Stomach (tissue), 9 donors: ENCODE data around the gene SPOP. TPM values are rescaled to one million over a fixed set of nuclear protein-coding genes. Genes with fewer than 3 reads are reported as not detected.

Source experiments
- DNase-seq, 2 donors: peaks; one replicate each; pipeline versions ENCODE4 v3.0.0 to v3.0.0-alpha.2; 2013 to 2019
- H3K27ac ChIP-seq, 5 donors: fragments of 200-600 bp in 4 of 5; sonication (generic) in 4 of 5; one replicate each; pipeline ENCODE4 v1.5.1; 2013 to 2019; ENCODE audit warnings: mild to moderate bottlenecking in 1 of 5, moderate library complexity in 1 of 5
- H3K27me3 ChIP-seq, 3 donors: fragments of 200-600 bp; sonication (generic); one replicate each; pipeline ENCODE4 v1.5.1; 2017 to 2019; ENCODE audit warnings: mixed run types in 1 of 3
- H3K36me3 ChIP-seq, 4 donors: fragments of 200-600 bp; sonication (generic); 1 replicate in 3 of 4; 2 replicates in 1 of 4; pipeline ENCODE4 v1.5.1; 2016 to 2019
- H3K4me1 ChIP-seq, 4 donors: fragments of 200-600 bp; sonication (generic); one replicate each; pipeline ENCODE4 v1.5.1; 2016 to 2019
- H3K4me3 ChIP-seq, 4 donors: fragments of 200-600 bp; sonication (generic) in 3 of 4; one replicate each; pipeline ENCODE4 v1.5.1; 2016 to 2019; ENCODE audit warnings: mild to moderate bottlenecking in 1 of 4
- H3K9me3 ChIP-seq, 4 donors: fragments of 200-600 bp; sonication (generic); one replicate each; pipeline ENCODE4 v1.5.1; 2016 to 2019
- EP300 ChIP-seq: sonication (generic); formaldehyde crosslinking; IDR thresholded peaks from one replicate; pipeline ENCODE4 v1.6.1; 2017; ENCODE audit warnings: antibody characterized with exemption
- POLR2A ChIP-seq, 4 donors: fragments of 450-650 bp; IDR thresholded peaks; one replicate each; pipeline ENCODE4 v1.6.1; 2016; ENCODE audit warnings: antibody characterized with exemption in 4 of 4, control low read depth in 2 of 4, mild to moderate bottlenecking in 1 of 4, moderate library complexity in 1 of 4
- POLR2AphosphoS5 ChIP-seq, 3 donors: sonication (generic); formaldehyde crosslinking; IDR thresholded peaks; one replicate each; pipeline ENCODE4 v1.6.1; 2016; ENCODE audit warnings: antibody characterized with exemption in 3 of 3
- WGBS, 5 donors: extraction: QIAGEN DNeasy Blood & Tissue Kit in 3 of 5; methylation state at CpG; one replicate each; pipeline versions ENCODE4 v1.1.5 to v1.1.7; 2013 to 2018; 5-methylcytosine and 5-hydroxymethylcytosine counted together
- intact Hi-C: fragments of 100-400 bp; cut with DNase I; formaldehyde crosslinking; loops from one replicate; pipeline ENCODE4 v1.15.1; 2023; ENCODE audit warnings: low total_unique reads
- polyA plus RNA-seq, 3 donors: library from polyadenylated mRNA; stranded (reverse); fragments of 200-250 nt; gene quantifications; one replicate each; pipeline ENCODE4 v1.2.3, GENCODE V29; 2013
- total RNA-seq, 5 donors: library from RNA; depleted of rRNA; stranded (reverse); fragments of >200 nt; gene quantifications; one replicate each; pipeline versions ENCODE4 v1.1.0 to v1.2.3, GENCODE V29; 2014 to 2016
- TF ChIP-seq, protein P1 (sequence below), 7 experiments: fragments of 450-650 bp in 4 of 7; fragments of 200-600 bp in 3 of 7; sonication (generic) in 3 of 7; IDR thresholded peaks; one replicate each; pipeline ENCODE4 v1.5.1; 2016 to 2019; ENCODE audit warnings: antibody characterized with exemption in 7 of 7, control low read depth in 2 of 7, mild to moderate bottlenecking in 1 of 7
- donor health status: healthy with polysubstance abuse.
- donor health status: Bipolar disorder and iron deficiency.
- donor health status: healthy.

The SPOP gene
- total and polyA plus RNA-seq, 8 donors, result 17.5 to 309 (median 41.6) TPM

DNA sequence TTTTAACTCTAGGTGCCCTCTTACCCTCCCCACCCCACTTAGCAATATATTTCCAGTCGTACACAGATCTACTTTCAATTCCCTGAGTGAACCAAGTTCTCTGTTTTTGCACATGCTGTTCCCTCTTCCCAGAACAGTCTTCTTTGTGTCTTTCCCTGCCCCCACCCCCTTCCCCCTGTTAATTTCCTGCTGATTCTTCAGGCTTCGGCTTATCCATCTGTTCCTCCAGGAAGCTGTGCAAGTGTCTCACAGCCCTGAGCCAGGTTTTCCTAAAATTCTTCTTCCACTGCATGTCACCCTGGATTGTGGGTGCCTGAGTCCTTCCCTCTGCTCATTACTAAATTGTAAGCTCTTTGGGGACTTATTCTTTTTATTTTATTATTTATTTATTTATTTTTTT is 12.4 kb upstream of the SPOP start:
- no peak for DNase-seq
- TF ChIP-seq EP300 (no peak), POLR2AphosphoS5 (IDR thresholded peaks at IDR 0.05) (no peak), POLR2A (IDR thresholded peaks at IDR 0.05) (no peak)
- TF ChIP-seq, protein P1, sequence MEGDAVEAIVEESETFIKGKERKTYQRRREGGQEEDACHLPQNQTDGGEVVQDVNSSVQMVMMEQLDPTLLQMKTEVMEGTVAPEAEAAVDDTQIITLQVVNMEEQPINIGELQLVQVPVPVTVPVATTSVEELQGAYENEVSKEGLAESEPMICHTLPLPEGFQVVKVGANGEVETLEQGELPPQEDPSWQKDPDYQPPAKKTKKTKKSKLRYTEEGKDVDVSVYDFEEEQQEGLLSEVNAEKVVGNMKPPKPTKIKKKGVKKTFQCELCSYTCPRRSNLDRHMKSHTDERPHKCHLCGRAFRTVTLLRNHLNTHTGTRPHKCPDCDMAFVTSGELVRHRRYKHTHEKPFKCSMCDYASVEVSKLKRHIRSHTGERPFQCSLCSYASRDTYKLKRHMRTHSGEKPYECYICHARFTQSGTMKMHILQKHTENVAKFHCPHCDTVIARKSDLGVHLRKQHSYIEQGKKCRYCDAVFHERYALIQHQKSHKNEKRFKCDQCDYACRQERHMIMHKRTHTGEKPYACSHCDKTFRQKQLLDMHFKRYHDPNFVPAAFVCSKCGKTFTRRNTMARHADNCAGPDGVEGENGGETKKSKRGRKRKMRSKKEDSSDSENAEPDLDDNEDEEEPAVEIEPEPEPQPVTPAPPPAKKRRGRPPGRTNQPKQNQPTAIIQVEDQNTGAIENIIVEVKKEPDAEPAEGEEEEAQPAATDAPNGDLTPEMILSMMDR (IDR thresholded peaks at IDR 0.05), result no peak
- intact Hi-C loops, result loop anchor here (5.0 kb wide), 1 partner anchor 118 kb away; no protein-coding TSS in a partner anchor
- WGBS, 5 donors, result 45 to 78% (median 65%) methylated on average over 2 of the region's 2 CpGs
- Histone ChIP-seq H3K9me3 (no peaks in the 10 kb centered on the region), H3K36me3 (no peaks in the 10 kb centered on the region), H3K4me1 (peaks cover 4 to 33% (median 20%) of the 10 kb centered on the region in 4 donors), H3K27me3 (no peaks in the 10 kb centered on the region), H3K4me3 (no peak overlapping the region), H3K27ac (peak overlapping the region in 3 of 5 donors; percentile 58 to 89 (median 79))

DNA sequence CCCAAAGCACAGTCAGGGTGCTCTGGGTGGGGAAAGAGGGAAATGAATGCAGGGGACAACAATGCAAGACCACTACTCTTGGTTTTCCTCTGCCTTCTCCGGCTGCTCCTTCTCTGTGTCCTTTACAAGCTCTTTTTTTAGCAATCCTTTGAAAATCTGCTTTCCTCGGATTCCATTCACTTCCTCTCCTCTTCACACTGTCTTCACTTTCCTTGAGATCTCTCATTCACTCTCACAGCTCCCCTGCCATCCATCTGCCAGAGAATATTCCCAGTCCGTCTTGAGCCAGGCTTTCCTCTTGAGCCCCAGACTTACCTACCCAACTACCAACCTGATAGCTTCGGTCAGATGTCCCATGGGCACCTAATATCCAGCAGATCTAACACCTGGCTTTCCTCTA is 11.0 kb upstream of the SPOP start:
- intact Hi-C loops, result no loop called here
- H3K27me3 ChIP-seq, result no peaks in the 10 kb centered on the region
- no peaks in the 10 kb centered on the region for H3K36me3 ChIP-seq
- TF ChIP-seq POLR2A (IDR thresholded peaks at IDR 0.05), result no peak
- TF ChIP-seq, protein P1 (IDR thresholded peaks at IDR 0.05), result no peak
- TF ChIP-seq POLR2AphosphoS5 (IDR thresholded peaks at IDR 0.05), result no peak
- TF ChIP-seq EP300, result no peak
- no peak for DNase-seq
- peaks cover 0 to 24% (median 14%) of the 10 kb centered on the region in 4 donors for H3K4me1 ChIP-seq
- H3K9me3 ChIP-seq, result no peaks in the 10 kb centered on the region
- peak overlapping the region in 4 of 5 donors; percentile 70 to 89 (median 72) for H3K27ac ChIP-seq
- WGBS, 5 donors, result 85 to 91% (median 87%) methylated on average over 4 of the region's 4 CpGs
- no peak overlapping the region for H3K4me3 ChIP-seq

DNA sequence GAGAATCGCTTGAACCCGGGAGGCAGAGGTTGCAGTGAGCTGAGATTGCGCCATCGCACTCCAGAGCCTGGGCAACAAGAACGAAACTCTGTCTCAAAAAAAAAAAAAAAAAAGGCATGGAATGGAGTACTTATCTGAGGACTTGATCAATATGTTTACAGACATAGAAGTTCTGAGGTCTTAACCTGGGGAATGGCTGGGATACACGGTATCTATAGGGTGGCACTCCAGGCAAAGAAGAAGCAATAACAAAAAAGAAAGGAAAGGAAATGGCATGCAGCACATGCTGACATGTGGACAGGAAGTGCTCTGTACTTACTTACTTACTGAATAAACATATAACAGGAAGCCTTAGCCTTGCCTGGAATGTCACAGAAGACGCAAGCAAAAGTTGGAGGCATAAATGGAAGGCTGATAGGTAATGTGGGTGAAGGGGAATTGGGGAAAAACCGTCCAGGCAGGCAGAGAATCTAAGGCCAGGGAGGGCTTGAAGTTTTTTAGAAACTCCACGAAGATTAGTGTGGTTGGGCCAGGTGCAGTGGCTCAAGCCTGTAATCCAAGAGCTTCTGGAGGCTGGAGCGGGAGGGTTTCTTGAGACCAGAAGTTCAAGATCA is 10.1 kb upstream of the SPOP start:
- peak overlapping the region; percentile 62 to 89 (median 72) for H3K27ac ChIP-seq
- H3K36me3 ChIP-seq, result no peaks in the 10 kb centered on the region
- WGBS, 5 donors, result 56 to 63% (median 60%) methylated on average over 10 of the region's 10 CpGs
- TF ChIP-seq EP300, result no peak
- TF ChIP-seq POLR2AphosphoS5 (IDR thresholded peaks at IDR 0.05), result peak; percentile 52 to 70 (median 62)
- no peaks in the 10 kb centered on the region for H3K27me3 ChIP-seq
- peaks cover 0 to 24% (median 14%) of the 10 kb centered on the region in 4 donors for H3K4me1 ChIP-seq
- no peak overlapping the region for H3K4me3 ChIP-seq
- DNase-seq, result peak in 1 of 2 donors; percentile 68
- H3K9me3 ChIP-seq, result no peaks in the 10 kb centered on the region
- intact Hi-C loops, result no loop called here

DNA sequence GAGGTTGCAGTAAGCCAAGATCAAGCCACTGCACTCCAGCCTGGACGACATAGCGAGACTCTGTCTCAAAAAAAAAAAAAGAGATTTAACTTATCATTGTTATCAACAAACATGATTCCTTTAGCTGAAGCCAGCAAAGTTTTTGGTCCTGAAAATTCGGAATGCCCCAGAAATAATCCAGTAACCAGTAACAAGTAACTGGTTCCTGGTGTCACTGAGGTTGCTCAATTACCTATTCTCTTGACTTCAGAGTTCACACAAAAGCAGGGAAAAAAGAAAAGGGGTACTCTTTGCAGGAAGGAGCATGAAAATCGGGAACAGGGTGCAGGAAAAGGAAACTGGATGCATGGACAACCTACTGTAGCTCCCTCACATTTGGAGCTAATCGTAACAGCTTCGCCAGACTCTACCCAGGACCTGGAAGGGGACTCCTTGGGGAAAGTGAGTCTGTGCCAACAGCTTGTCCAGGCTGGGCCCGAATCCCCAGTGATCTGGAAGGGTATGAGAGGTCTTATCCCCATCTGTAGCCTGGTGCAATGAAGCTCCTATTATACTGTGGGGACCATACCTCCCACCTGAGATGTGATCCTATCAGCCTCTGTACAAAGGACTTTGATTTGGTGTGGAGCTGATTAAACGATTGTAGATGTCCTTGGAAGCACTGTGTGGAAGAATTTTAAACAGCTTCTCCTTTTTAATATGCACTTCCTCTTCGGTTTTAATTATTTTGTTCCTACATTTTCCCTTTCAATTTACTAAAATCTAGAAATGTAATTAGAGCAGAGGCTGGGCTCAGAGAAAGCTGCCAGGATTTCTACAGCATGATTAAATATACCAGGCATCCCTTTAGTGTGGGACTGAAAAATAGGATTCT is 3.4 kb upstream of the SPOP start:
- Histone ChIP-seq H3K9me3 (no peaks in the 10 kb centered on the region), H3K4me1 (peaks cover 9 to 15% (median 13%) of the 10 kb centered on the region in 4 donors), H3K27ac (no peak overlapping the region), H3K27me3 (no peaks in the 10 kb centered on the region), H3K4me3 (no peak overlapping the region), H3K36me3 (no peaks in the 10 kb centered on the region)
- intact Hi-C loops, result no loop called here
- no peak for TF ChIP-seq POLR2A (IDR thresholded peaks at IDR 0.05)
- TF ChIP-seq POLR2AphosphoS5 (IDR thresholded peaks at IDR 0.05), result no peak
- TF ChIP-seq, protein P1 (IDR thresholded peaks at IDR 0.05), result no peak
- no peak for TF ChIP-seq EP300
- no peak for DNase-seq
- WGBS, 5 donors, result 61 to 70% (median 66%) methylated on average over 9 of the region's 9 CpGs
